Measurements from ENCODE around the gene OPRM1. TPM values are rescaled to one million over a fixed set of nuclear protein-coding genes. Genes with fewer than 3 reads are reported as not detected.

Gene OPRM1
- total RNA-seq, 5 donors from 2014 or later (not counting 1 experiment from before 2014, with no cell fraction given): not detected

GRCh38 chr6:154229786-154230185 is 190.7 kb downstream of the OPRM1 start:
- peaks cover 83 to 90% (median 87%) of the 10 kb centered on the region in 3 donors for H3K4me1 Mint-ChIP-seq
- no peaks in the 10 kb centered on the region for H3K9me3 Mint-ChIP-seq
- ChIA-PET CTCF (interaction anchor here (0.6 to 5.6 kb wide), 5 partner anchors 18 to 48 kb away, joined by 3 to 38 read pairs (median 4); no protein-coding TSS in a partner anchor), POLR2A (interaction anchor here in 1 of 2 donors (0.6 kb wide), 1 partner anchor 28 kb away, joined by 3 read pairs; no protein-coding TSS in a partner anchor)
- H3K27me3 Mint-ChIP-seq: no peaks in the 10 kb centered on the region
- Histone ChIP-seq H3K27ac (ENCODE audit: low read length) (peak overlapping the region; percentile 54), H3K4me1 (ENCODE audit: control insufficient read depth in 1 of 2, extremely low read depth in 1 of 2, insufficient read depth in 2 of 2, low read length in 2 of 2) (peaks cover 31 to 45% of the 10 kb centered on the region in 2 experiments), H3K4me3 (ENCODE audit: control insufficient read depth in 1 of 2, extremely low read depth in 1 of 2, low read length in 1 of 2) (peak overlapping the region in 1 of 2 donors; percentile 24), H3K36me3 (ENCODE audit: control insufficient read depth in 2 of 2, extremely low read depth in 1 of 2, insufficient read depth in 1 of 2, low read length in 1 of 2) (peaks cover 6 to 13% of the 10 kb centered on the region in 2 donors), H3K27me3 (replicated peaks in 1 of 2; ENCODE audit: control insufficient read depth in 2 of 2, extremely low read depth in 1 of 2, insufficient read depth in 2 of 2, low read length in 1 of 2) (no peaks in the 10 kb centered on the region), H3K9me3 (no peaks in the 10 kb centered on the region)
- H3K4me3 Mint-ChIP-seq: peak overlapping the region; percentile 72 to 85 (median 80)
- WGBS (ENCODE audit: insufficient coverage): 37% methylated on average over 3 of the region's 6 CpGs
- H3K27ac Mint-ChIP-seq: peak overlapping the region; percentile 84 to 85
- peaks cover 28% of the 10 kb centered on the region for H3K36me3 Mint-ChIP-seq
- ATAC-seq (replicated peaks in 1 of 4) (peak; percentile 42 to 60 (median 53)), DNase-seq (peak in 1 of 35 experiments; percentile 69)

- Mint-ChIP-seq H3K36me3 (peaks cover 30% of the 10 kb centered on the region), H3K4me1 (peaks cover 80 to 87% (median 84%) of the 10 kb centered on the region in 3 donors), H3K27ac (peak overlapping the region; percentile 84 to 85), H3K4me3 (peak overlapping the region; percentile 72 to 85 (median 80)), H3K27me3 (no peaks in the 10 kb centered on the region), H3K9me3 (no peaks in the 10 kb centered on the region)
- ChIA-PET POLR2A (no interaction called here), CTCF (interaction anchor here (0.6 to 5.6 kb wide), 4 partner anchors 10 to 72 kb away, joined by 3 to 38 read pairs (median 4); no protein-coding TSS in a partner anchor)
- ATAC-seq (replicated peaks in 1 of 4): no peak
- H3K9me3 ChIP-seq: no peaks in the 10 kb centered on the region
- H3K27ac ChIP-seq (ENCODE audit: low read length): peak overlapping the region; percentile 54
- peaks cover 35 to 43% of the 10 kb centered on the region in 2 experiments for H3K4me1 ChIP-seq (ENCODE audit: control insufficient read depth in 1 of 2, extremely low read depth in 1 of 2, insufficient read depth in 2 of 2, low read length in 2 of 2)
- H3K4me3 ChIP-seq (ENCODE audit: control insufficient read depth in 1 of 2, extremely low read depth in 1 of 2, low read length in 1 of 2): peak overlapping the region in 1 of 2 donors; percentile 24
- no peak for DNase-seq
- H3K27me3 ChIP-seq (replicated peaks in 1 of 2; ENCODE audit: control insufficient read depth in 2 of 2, extremely low read depth in 1 of 2, insufficient read depth in 2 of 2, low read length in 1 of 2): no peaks in the 10 kb centered on the region
- no CpG with 5 or more reads among the region's 3 CpGs for WGBS (ENCODE audit: insufficient coverage)
- peaks cover 6 to 13% of the 10 kb centered on the region in 2 donors for H3K36me3 ChIP-seq (ENCODE audit: control insufficient read depth in 2 of 2, extremely low read depth in 1 of 2, insufficient read depth in 1 of 2, low read length in 1 of 2)
These were observed 191.4 kb downstream of the OPRM1 start for GRCh38 chr6:154230393-154230792.

- POLR2A ChIA-PET: no interaction called here
- DNase-seq: no peak
- H3K36me3 Mint-ChIP-seq: peaks cover 30% of the 10 kb centered on the region
These were observed 192.0 kb downstream of the OPRM1 start for GRCh38 chr6:154230910-154231595.

GRCh38 chr6:154232013-154232910 is 193.2 kb downstream of the OPRM1 start:
- ChIA-PET POLR2A (interaction anchor here (0.5 to 1.8 kb wide), 9 partner anchors 9 to 341 kb away, joined by 3 to 5 read pairs (median 4); no protein-coding TSS in a partner anchor), CTCF (interaction anchor here (0.6 to 5.6 kb wide), 13 partner anchors 8 to 1075 kb away, joined by 3 to 38 read pairs (median 5); no protein-coding TSS in a partner anchor)
- DNase-seq (peak in 1 of 35 experiments; percentile 53), ATAC-seq (replicated peaks in 1 of 4) (peak; percentile 69 to 83 (median 78))
- peaks cover 30% of the 10 kb centered on the region for H3K36me3 Mint-ChIP-seq
- peak overlapping the region; percentile 61 to 80 (median 62) for H3K4me3 Mint-ChIP-seq
- no peaks in the 10 kb centered on the region for H3K9me3 ChIP-seq
- H3K27me3 ChIP-seq (replicated peaks in 1 of 2; ENCODE audit: control insufficient read depth in 2 of 2, extremely low read depth in 1 of 2, insufficient read depth in 2 of 2, low read length in 1 of 2): no peaks in the 10 kb centered on the region
- 0% methylated on average over 1 of the region's 7 CpGs for WGBS (ENCODE audit: insufficient coverage)
- H3K27ac ChIP-seq (ENCODE audit: low read length): peak overlapping the region; percentile 54
- H3K27ac Mint-ChIP-seq: peak overlapping the region; percentile 79 to 85
- H3K4me3 ChIP-seq (ENCODE audit: control insufficient read depth in 1 of 2, extremely low read depth in 1 of 2, low read length in 1 of 2): peak overlapping the region in 1 of 2 donors; percentile 9
- H3K27me3 Mint-ChIP-seq: no peaks in the 10 kb centered on the region
- H3K9me3 Mint-ChIP-seq: no peaks in the 10 kb centered on the region
- peaks cover 32 to 41% of the 10 kb centered on the region in 2 experiments for H3K4me1 ChIP-seq (ENCODE audit: control insufficient read depth in 1 of 2, extremely low read depth in 1 of 2, insufficient read depth in 2 of 2, low read length in 2 of 2)
- H3K36me3 ChIP-seq (ENCODE audit: control insufficient read depth in 2 of 2, extremely low read depth in 1 of 2, insufficient read depth in 1 of 2, low read length in 1 of 2): peaks cover 6 to 15% of the 10 kb centered on the region in 2 donors
- peaks cover 84 to 89% (median 88%) of the 10 kb centered on the region in 3 donors for H3K4me1 Mint-ChIP-seq

More at GRCh38 chr6:154230910-154231595, 192.0 kb downstream of the OPRM1 start:
- Mint-ChIP-seq H3K4me3 (peak overlapping the region; percentile 61 to 80 (median 62)), H3K27me3 (no peaks in the 10 kb centered on the region), H3K4me1 (peaks cover 80 to 86% (median 84%) of the 10 kb centered on the region in 3 donors), H3K27ac (peak overlapping the region; percentile 79 to 85), H3K9me3 (no peaks in the 10 kb centered on the region)
- peaks cover 35 to 41% of the 10 kb centered on the region in 2 experiments for H3K4me1 ChIP-seq (ENCODE audit: control insufficient read depth in 1 of 2, extremely low read depth in 1 of 2, insufficient read depth in 2 of 2, low read length in 2 of 2)
- no peaks in the 10 kb centered on the region for H3K27me3 ChIP-seq (replicated peaks in 1 of 2; ENCODE audit: control insufficient read depth in 2 of 2, extremely low read depth in 1 of 2, insufficient read depth in 2 of 2, low read length in 1 of 2)
- 0% methylated on average over 1 of the region's 5 CpGs for WGBS (ENCODE audit: insufficient coverage)
- peak overlapping the region in 1 of 2 donors; percentile 19 for H3K4me3 ChIP-seq (ENCODE audit: control insufficient read depth in 1 of 2, extremely low read depth in 1 of 2, low read length in 1 of 2)
- CTCF ChIA-PET: interaction anchor here (0.6 to 5.6 kb wide), 5 partner anchors 11 to 1076 kb away, joined by 3 to 38 read pairs (median 4); no protein-coding TSS in a partner anchor
- peak overlapping the region; percentile 54 for H3K27ac ChIP-seq (ENCODE audit: low read length)
- H3K9me3 ChIP-seq: no peaks in the 10 kb centered on the region
- no peak for ATAC-seq (replicated peaks in 1 of 4)
- H3K36me3 ChIP-seq (ENCODE audit: control insufficient read depth in 2 of 2, extremely low read depth in 1 of 2, insufficient read depth in 1 of 2, low read length in 1 of 2): peaks cover 6 to 13% of the 10 kb centered on the region in 2 donors

- Histone ChIP-seq H3K27me3 (replicated peaks in 1 of 2; ENCODE audit: control insufficient read depth in 2 of 2, extremely low read depth in 1 of 2, insufficient read depth in 2 of 2, low read length in 1 of 2) (no peaks in the 10 kb centered on the region), H3K4me1 (ENCODE audit: control insufficient read depth in 1 of 2, extremely low read depth in 1 of 2, insufficient read depth in 2 of 2, low read length in 2 of 2) (peaks cover 35 to 44% of the 10 kb centered on the region in 2 experiments), H3K9me3 (no peaks in the 10 kb centered on the region), H3K27ac (ENCODE audit: low read length) (peak overlapping the region; percentile 62), H3K36me3 (ENCODE audit: control insufficient read depth in 2 of 2, extremely low read depth in 1 of 2, insufficient read depth in 1 of 2, low read length in 1 of 2) (peaks cover 6 to 14% of the 10 kb centered on the region in 2 donors), H3K4me3 (ENCODE audit: control insufficient read depth in 1 of 2, extremely low read depth in 1 of 2, low read length in 1 of 2) (no peak overlapping the region)
- no peak for DNase-seq
- Mint-ChIP-seq H3K4me3 (peak overlapping the region in 1 of 3 donors; percentile 51), H3K36me3 (peaks cover 31% of the 10 kb centered on the region), H3K27me3 (no peaks in the 10 kb centered on the region), H3K27ac (peak overlapping the region; percentile 90 to 93), H3K9me3 (no peaks in the 10 kb centered on the region), H3K4me1 (peaks cover 82 to 89% (median 85%) of the 10 kb centered on the region in 3 donors)
- ChIA-PET CTCF (interaction anchor here in 1 of 2 donors (1.1 to 5.6 kb wide), 3 partner anchors 15 to 44 kb away, joined by 3 to 38 read pairs (median 22); no protein-coding TSS in a partner anchor), POLR2A (interaction anchor here (0.6 to 1.8 kb wide), 6 partner anchors 11 to 20 kb away, joined by 3 to 5 read pairs (median 4); no protein-coding TSS in a partner anchor)
- no peak for ATAC-seq (replicated peaks in 1 of 4)
- no CpG with 5 or more reads among the region's 2 CpGs for WGBS (ENCODE audit: insufficient coverage)
These were observed 194.3 kb downstream of the OPRM1 start for GRCh38 chr6:154233383-154233782.
